ENCODE results near the gene DAAM2.

GRCh38 chr6:39790772-39791171, 1.4 kb upstream of the DAAM2 start:
- TF ChIP-seq SMC3 (IDR thresholded peaks at IDR 0.05) = no peak
- TF ChIP-seq EP300 (IDR thresholded peaks at IDR 0.05) = no peak
- no peak for TF ChIP-seq JUN (IDR thresholded peaks at IDR 0.05)
- no peak for TF ChIP-seq ZFP36 (IDR thresholded peaks at IDR 0.05; ENCODE audit: borderline replicate concordance, partially characterized antibody)
- no peak for TF ChIP-seq HDAC2 (IDR thresholded peaks at IDR 0.05)
- TF ChIP-seq ELK1 (IDR thresholded peaks at IDR 0.05; ENCODE audit: low read depth, low read length) = no peak
- no peak for TF ChIP-seq CTCF (IDR thresholded peaks at IDR 0.05)
- TF ChIP-seq REST (IDR thresholded peaks at IDR 0.05) = no peak
- no peak for TF ChIP-seq POLR2A (IDR thresholded peaks at IDR 0.05; ENCODE audit: low read length)
- TF ChIP-seq NPAS2 (CRISPR knock-in tag; IDR thresholded peaks at IDR 0.05; ENCODE audit: borderline replicate concordance) = no peak
- no peak for TF ChIP-seq JUNB (IDR thresholded peaks at IDR 0.05)
- TF ChIP-seq CBX2 (IDR thresholded peaks at IDR 0.05; ENCODE audit: borderline replicate concordance, low read depth) = no peak
